ENCODE results near the gene ZFAND6. TPM values are rescaled to one million over a fixed set of nuclear protein-coding genes. Genes with fewer than 3 reads are reported as not detected.
"Not testable (repeated sequence)": the region's sequence is repeated elsewhere in the genome, so short reads cannot be mapped to it uniquely, and the experiment has no call there.

Gene ZFAND6
- total RNA-seq, 1 donor from 2014 or later = 218 TPM

GRCh38 chr15:80095969-80096368, 36.5 kb downstream of the ZFAND6 start:
- DNase-seq (ENCODE audit: low read depth, low spot score) = no peak

GRCh38 chr15:80098341-80098740, 38.9 kb downstream of the ZFAND6 start:
- no peak for DNase-seq (ENCODE audit: low read depth, low spot score)

- DNase-seq (ENCODE audit: low read depth, low spot score) = no peak
Measured at GRCh38 chr15:80099241-80099640, 39.8 kb downstream of the ZFAND6 start.

GRCh38 chr15:80099662-80100061, 40.2 kb downstream of the ZFAND6 start:
- DNase-seq (ENCODE audit: low read depth, low spot score) = not testable (repeated sequence)

- no peak for DNase-seq (ENCODE audit: low read depth, low spot score)
Measured at GRCh38 chr15:80100247-80100646, 40.8 kb downstream of the ZFAND6 start.

GRCh38 chr15:80105193-80105592, 45.7 kb downstream of the ZFAND6 start:
- no peak for DNase-seq (ENCODE audit: low read depth, low spot score)

GRCh38 chr15:80105595-80105994, 46.1 kb downstream of the ZFAND6 start:
- no peak for DNase-seq (ENCODE audit: low read depth, low spot score)

- no peak for DNase-seq (ENCODE audit: low read depth, low spot score)
Measured at GRCh38 chr15:80106051-80106450, 46.6 kb downstream of the ZFAND6 start.

GRCh38 chr15:80107204-80107603, 47.7 kb downstream of the ZFAND6 start:
- DNase-seq (ENCODE audit: low read depth, low spot score) = no peak

GRCh38 chr15:80107774-80108173, 48.3 kb downstream of the ZFAND6 start:
- no peak for DNase-seq (ENCODE audit: low read depth, low spot score)

GRCh38 chr15:80109388-80109787, 49.9 kb downstream of the ZFAND6 start:
- no peak for DNase-seq (ENCODE audit: low read depth, low spot score)

- DNase-seq (ENCODE audit: low read depth, low spot score) = no peak
Measured at GRCh38 chr15:80110920-80111319, 51.4 kb downstream of the ZFAND6 start.

- DNase-seq (ENCODE audit: low read depth, low spot score) = no peak
Measured at GRCh38 chr15:80114114-80114513, 54.6 kb downstream of the ZFAND6 start.

- no peak for DNase-seq (ENCODE audit: low read depth, low spot score)
Measured at GRCh38 chr15:80115021-80115420, 55.5 kb downstream of the ZFAND6 start.

- no peak for DNase-seq (ENCODE audit: low read depth, low spot score)
Measured at GRCh38 chr15:80118956-80119355, 59.5 kb downstream of the ZFAND6 start.

GRCh38 chr15:80120636-80121035, 61.2 kb downstream of the ZFAND6 start:
- DNase-seq (ENCODE audit: low read depth, low spot score) = no peak

- no peak for DNase-seq (ENCODE audit: low read depth, low spot score)
Measured at GRCh38 chr15:80121546-80121945, 62.1 kb downstream of the ZFAND6 start.

GRCh38 chr15:80123034-80123433, 63.6 kb downstream of the ZFAND6 start:
- DNase-seq (ENCODE audit: low read depth, low spot score) = no peak

- not testable (repeated sequence) for DNase-seq (ENCODE audit: low read depth, low spot score)
Measured at GRCh38 chr15:80127253-80127652, 67.8 kb downstream of the ZFAND6 start.

GRCh38 chr15:80127911-80128310, 68.4 kb downstream of the ZFAND6 start:
- no peak for DNase-seq (ENCODE audit: low read depth, low spot score)

- no peak for DNase-seq (ENCODE audit: low read depth, low spot score)
Measured at GRCh38 chr15:80132382-80132781, 72.9 kb downstream of the ZFAND6 start.

- DNase-seq (ENCODE audit: low read depth, low spot score) = no peak
Measured at GRCh38 chr15:80136854-80137253, 77.4 kb downstream of the ZFAND6 start.

GRCh38 chr15:80138961-80139360, 79.5 kb downstream of the ZFAND6 start:
- DNase-seq (ENCODE audit: low read depth, low spot score) = no peak

- DNase-seq (ENCODE audit: low read depth, low spot score) = no peak
Measured at GRCh38 chr15:80140909-80141308, 81.4 kb downstream of the ZFAND6 start.
